ENCODE data around the gene C1QA. TPM values are rescaled to one million over a fixed set of nuclear protein-coding genes. Genes with fewer than 3 reads are reported as not detected.

C1QA gene
- total and polyA plus RNA-seq, 2 of the 4 experiments (the other 2 are of a cell fraction) = not detected

GRCh38 chr1:22609291-22609690, 27.1 kb upstream of the C1QA start:
- no peaks in the 10 kb centered on the region for H3K36me3 ChIP-seq (ENCODE audit: control insufficient read depth, insufficient read depth, low read length)
- POLR2A ChIA-PET (ENCODE audit: unreplicated experiment) = no interaction called here
- H2AFZ ChIP-seq (replicated peaks; ENCODE audit: low read length, poor library complexity) = no peak overlapping the region
- ATAC-seq (ENCODE audit: low read depth) = no peak
- no peaks in the 10 kb centered on the region for H3K4me1 ChIP-seq (ENCODE audit: control insufficient read depth, insufficient read depth, low read length)
- H2AK9ac ChIP-seq (replicated peaks; ENCODE audit: low read depth, low read length, poor library complexity) = no peak overlapping the region
- H3K14ac ChIP-seq (replicated peaks; ENCODE audit: low read depth, low read length) = no peak overlapping the region
- H2AK5ac ChIP-seq (ENCODE audit: low read depth, low read length) = no peak overlapping the region
- intact Hi-C loops (cut with micrococcal nuclease) = no loop called here
- no peak overlapping the region for H3K4ac ChIP-seq (ENCODE audit: low read depth, low read length)
- no peak overlapping the region for H3K4me2 ChIP-seq (ENCODE audit: low read depth, low read length)
- H3K9me1 ChIP-seq (ENCODE audit: insufficient read depth, low read length) = no peaks in the 10 kb centered on the region
- no peak overlapping the region for H2BK15ac ChIP-seq (ENCODE audit: low read depth, low read length)
- H2BK20ac ChIP-seq (ENCODE audit: low read depth, low read length) = no peak overlapping the region
- no peak overlapping the region for H3K4me3 ChIP-seq (ENCODE audit: insufficient read depth, low read depth, low read length)
- no peak overlapping the region for H4K5ac ChIP-seq (ENCODE audit: low read depth, low read length)
- no peak overlapping the region for H2BK5ac ChIP-seq (ENCODE audit: low read depth, low read length, poor library complexity, severe bottlenecking)
- no peak for DNase-seq
- no peak overlapping the region for H3K9ac ChIP-seq (ENCODE audit: low read depth, low read length)
- no CpG with 5 or more reads among the region's 6 CpGs for whole genome bisulfite sequencing, 2 experiments (ENCODE audit: extremely low coverage in 2 of 2, insufficient read length in 1 of 2)
- no peaks in the 10 kb centered on the region for H3K9me3 ChIP-seq (ENCODE audit: control insufficient read depth, insufficient read depth, low read length)
- H3K18ac ChIP-seq (ENCODE audit: low read depth, low read length) = no peak overlapping the region
- no peaks in the 10 kb centered on the region for H3K79me1 ChIP-seq (ENCODE audit: low read depth in 1 of 2, low read length in 2 of 2)
- H2BK120ac ChIP-seq (ENCODE audit: low read depth, low read length) = no peak overlapping the region
- H3K56ac ChIP-seq (ENCODE audit: extremely low read depth, insufficient read depth, low read length) = no peak overlapping the region
- H3K27me3 ChIP-seq (ENCODE audit: control insufficient read depth, insufficient read depth, low read length) = peaks cover 30% of the 10 kb centered on the region
- H3K23ac ChIP-seq (ENCODE audit: low read depth, low read length) = no peak overlapping the region
- CTCF ChIA-PET = no interaction called here
- H4K20me1 ChIP-seq (ENCODE audit: insufficient read depth, low read length) = peaks cover 4% of the 10 kb centered on the region; the same call in 1 of the 2 replicates
- dilution Hi-C loops (cut with HindIII; ENCODE audit: low sequenced_read_pairs, unreplicated experiment) = no loop called here
- TF ChIP-seq CTCF (conservative IDR thresholded peaks at IDR 0.05; ENCODE audit: low read depth, low read length) (no peak), RCOR1 (IDR thresholded peaks at IDR 0.05; ENCODE audit: insufficient replicate concordance, low read length) (no peak), RAD21 (IDR thresholded peaks at IDR 0.05; ENCODE audit: low read length) (no peak), USF2 (IDR thresholded peaks at IDR 0.05; ENCODE audit: low read depth, low read length) (no peak), CHD1 (IDR thresholded peaks at IDR 0.05; ENCODE audit: low read depth, low read length) (no peak), CEBPB (IDR thresholded peaks at IDR 0.05; ENCODE audit: low read depth, low read length) (no peak), MAFK (IDR thresholded peaks at IDR 0.05; ENCODE audit: low read depth, low read length) (no peak), FOS (IDR thresholded peaks at IDR 0.05; ENCODE audit: low read depth, low read length) (no peak), SMC3 (IDR thresholded peaks at IDR 0.05; ENCODE audit: low read depth, low read length) (no peak), MAZ (IDR thresholded peaks at IDR 0.05; ENCODE audit: borderline replicate concordance, low read depth, low read length) (no peak), RFX5 (IDR thresholded peaks at IDR 0.05; ENCODE audit: low read depth, low read length) (no peak), ELK1 (IDR thresholded peaks at IDR 0.05; ENCODE audit: borderline replicate concordance, low read depth, low read length) (no peak), MXI1 (IDR thresholded peaks at IDR 0.05; ENCODE audit: borderline replicate concordance, low read depth, low read length) (no peak), NFE2L2 (IDR thresholded peaks at IDR 0.05; ENCODE audit: low read depth, low read length) (no peak)
- in situ Hi-C loops (cut with MboI; ENCODE audit: low sequenced_read_pairs) = no loop called here
- H4K8ac ChIP-seq (ENCODE audit: low read depth in 2 of 2, low read length in 2 of 2) = no peak overlapping the region
- BruUV-seq (replicated peaks) = no TSS peak
- no peak overlapping the region for H4K91ac ChIP-seq (ENCODE audit: insufficient read depth, low read depth, low read length)
- H3K27ac ChIP-seq (ENCODE audit: insufficient read depth, low read length) = no peak overlapping the region

Data from IMR-90 (cell line).